Activated CD4-positive, alpha-beta T cell treated with anti-CD3 and anti-CD28 coated beads, Interleukin-2, amount 50 U/mL, for 4 hours (primary cell): ENCODE data around the gene ARHGAP25.
A peak's percentile ranks its signal among the peaks of the same experiment; 100 is the strongest.

Experiments used
- DNase-seq, 2 experiments: peaks; one replicate each; pipeline ENCODE4 v3.0.0-alpha.2; 2020

The ARHGAP25 gene

DNA sequence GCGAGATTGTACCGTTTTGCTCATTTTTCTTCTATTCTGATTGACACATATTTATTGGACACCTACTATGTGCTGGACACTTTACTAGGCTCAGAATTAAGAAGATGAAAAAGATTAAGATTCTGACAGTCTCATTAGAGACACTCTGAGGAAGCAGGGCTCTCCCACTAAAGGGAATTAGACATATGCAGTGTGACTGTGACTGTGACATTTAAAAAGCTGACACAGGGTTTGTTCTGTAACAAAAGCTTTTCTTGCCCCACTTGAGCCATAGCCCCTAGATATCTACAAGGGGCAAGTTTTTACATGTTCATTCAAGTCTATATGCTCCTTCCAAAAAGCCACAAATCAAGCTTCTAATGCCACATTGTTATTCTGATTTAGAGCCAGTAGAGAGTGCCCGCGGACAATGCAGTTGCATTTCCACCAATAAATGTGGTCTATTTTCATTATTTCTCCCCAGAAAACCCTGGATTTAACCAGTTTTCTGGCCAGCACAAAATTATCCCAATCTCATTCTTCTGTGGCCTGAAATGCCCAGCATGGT lies 9.8 kb downstream of the ARHGAP25 start:
- no peak for DNase-seq

DNA sequence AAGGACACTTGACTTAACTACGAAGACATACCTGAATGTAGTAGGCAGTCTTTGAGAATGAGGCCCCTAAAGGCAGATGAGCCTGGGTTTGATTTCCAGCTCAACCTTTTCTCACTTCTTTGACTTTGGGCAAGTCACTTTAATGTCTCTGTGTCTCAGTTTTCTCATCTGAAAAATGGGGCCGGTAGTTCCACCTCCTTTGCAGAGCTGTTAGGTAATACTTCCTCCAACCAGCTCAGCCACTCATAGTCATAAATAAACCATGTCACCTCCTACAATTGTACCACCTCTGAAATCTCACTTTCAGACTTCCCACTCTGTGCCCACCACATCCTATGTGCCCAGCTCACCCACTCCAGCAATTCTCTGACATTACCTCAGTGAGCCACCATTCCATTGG lies 10.4 kb downstream of the ARHGAP25 start:
- DNase-seq = no peak

DNA sequence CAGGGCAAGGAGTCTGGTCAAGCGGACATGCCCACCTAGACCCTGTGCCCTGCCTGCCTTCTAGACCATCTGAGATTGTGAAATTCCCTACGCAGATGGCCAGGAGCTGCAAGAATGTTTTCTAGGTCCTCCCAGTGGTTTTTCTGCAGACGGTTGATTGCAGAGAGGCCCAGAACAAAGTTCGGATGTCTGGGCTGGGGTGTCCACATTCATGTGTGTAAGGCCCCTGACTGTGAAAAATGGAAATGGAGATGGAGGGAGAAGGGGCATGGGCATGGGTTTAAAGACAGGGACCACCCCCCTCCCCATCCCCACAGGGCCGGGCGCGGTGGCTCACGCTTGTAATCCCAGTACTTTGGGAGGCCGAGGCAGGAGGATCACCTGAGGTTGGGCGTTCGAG lies 11.8 kb downstream of the ARHGAP25 start:
- no peak for DNase-seq

DNA sequence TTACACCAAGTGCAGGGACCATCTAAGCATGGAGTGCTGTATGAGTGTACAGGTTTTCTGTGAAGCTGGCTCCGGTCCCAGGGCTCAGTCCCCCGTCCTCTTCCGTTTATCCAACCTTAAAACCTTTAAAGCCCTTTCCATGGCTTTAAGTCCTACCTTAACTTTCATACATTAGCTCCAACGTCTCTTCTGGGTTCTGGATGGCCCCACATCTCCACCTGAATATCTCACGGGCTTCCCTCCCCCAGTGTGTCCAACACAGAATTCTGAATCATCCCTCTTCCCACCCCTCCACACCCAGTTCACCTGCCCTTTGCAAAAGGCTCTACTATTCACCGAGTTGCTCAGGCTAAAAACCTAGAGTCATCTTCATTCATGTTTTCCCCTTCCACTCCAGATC lies 12.8 kb downstream of the ARHGAP25 start:
- no peak for DNase-seq

DNA sequence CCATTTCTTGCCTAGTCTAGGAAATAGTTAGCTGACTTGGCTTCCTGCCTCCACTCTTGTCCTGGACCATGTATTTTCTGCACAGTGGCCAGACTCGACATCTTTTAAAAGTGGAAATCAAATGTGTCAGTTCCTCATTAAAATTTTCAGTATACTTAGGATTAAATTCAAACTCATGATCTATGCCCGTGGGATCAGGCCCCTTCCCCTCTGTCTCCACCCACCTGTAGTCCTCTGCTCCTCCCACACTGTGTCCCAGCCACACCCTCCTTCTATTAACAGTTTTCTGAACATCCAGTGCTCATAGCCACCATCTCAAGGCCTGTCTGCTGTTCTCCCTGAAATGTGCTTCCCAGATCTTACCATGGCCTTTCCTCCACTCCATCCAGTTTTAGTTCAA lies 13.3 kb downstream of the ARHGAP25 start:
- no peak for DNase-seq

DNA sequence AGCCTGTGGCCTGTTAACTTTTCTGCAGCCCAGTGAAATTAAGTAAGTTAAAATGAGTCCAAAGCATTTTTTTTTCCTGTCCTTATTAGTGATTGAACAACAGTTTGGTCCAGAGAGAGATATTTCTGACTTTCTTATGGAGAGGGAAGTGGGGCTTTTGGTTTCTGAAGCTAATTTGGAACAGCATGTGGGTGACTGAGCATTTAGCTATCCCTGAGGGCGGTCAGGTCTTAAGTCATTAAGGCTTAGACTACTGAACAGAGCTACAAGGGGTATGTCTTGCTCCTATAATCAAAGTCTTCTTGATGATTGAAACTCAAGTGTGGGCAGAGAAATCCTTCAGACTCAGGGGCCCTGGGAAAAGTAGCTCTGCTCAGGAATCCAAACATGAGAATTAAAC lies 14.0 kb downstream of the ARHGAP25 start:
- no peak for DNase-seq

DNA sequence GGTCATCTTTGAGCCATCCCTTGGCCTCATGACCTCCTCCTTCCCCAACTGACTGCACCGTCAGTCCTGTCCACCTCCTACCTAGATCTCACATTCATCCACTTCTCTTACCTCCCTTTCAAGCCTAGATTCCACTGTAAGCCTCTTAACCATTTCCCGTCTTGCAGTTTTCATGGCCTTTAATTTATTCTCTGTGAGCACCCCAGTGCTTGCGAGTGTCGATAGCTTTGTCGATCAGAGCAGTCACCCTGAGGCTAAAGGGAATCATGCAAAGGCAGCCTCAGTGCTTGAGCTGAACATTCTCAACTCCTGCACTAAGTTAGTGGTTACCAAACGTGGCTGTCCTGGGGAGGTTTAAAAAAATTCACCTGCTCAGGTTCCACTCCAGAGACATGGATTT lies 14.7 kb downstream of the ARHGAP25 start:
- DNase-seq = no peak

DNA sequence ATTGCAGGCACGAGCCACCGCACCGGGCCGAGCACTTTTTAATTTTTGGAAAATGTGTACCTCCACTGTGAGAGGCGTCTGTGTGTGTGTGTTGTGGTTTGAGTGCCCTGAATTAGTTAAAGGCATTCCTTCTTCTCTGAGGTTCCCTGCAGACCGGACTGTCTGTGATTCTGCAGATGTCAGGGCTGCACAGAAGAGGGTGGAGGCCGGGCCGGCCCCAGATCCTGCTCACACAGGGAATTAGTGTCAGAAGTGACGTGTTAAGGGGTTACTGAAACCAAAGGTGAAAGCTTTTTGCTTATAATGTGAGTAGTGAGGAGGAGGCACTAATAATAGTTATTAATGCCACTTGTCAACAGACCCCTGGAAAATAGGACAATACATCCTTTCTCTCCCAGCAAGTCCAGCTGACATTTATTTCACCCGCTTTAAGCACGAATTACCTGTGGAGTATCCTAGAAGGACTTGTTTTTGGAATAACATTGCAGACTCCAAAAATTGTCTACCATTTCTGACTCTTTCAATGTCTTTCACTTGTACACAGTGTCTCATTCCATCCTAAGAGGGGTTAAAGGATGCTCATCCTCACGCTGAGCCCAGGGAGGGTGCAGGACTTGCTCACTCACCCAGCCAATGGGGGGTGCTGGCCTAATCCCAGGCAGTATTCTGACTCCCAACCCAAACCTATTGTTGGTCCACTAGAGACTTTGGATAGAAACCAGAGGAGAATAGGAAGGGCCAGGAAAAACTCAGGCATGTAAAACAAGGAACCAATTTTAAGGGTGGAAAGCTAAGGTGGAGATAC lies 16.2 kb downstream of the ARHGAP25 start:
- DNase-seq = no peak

DNA sequence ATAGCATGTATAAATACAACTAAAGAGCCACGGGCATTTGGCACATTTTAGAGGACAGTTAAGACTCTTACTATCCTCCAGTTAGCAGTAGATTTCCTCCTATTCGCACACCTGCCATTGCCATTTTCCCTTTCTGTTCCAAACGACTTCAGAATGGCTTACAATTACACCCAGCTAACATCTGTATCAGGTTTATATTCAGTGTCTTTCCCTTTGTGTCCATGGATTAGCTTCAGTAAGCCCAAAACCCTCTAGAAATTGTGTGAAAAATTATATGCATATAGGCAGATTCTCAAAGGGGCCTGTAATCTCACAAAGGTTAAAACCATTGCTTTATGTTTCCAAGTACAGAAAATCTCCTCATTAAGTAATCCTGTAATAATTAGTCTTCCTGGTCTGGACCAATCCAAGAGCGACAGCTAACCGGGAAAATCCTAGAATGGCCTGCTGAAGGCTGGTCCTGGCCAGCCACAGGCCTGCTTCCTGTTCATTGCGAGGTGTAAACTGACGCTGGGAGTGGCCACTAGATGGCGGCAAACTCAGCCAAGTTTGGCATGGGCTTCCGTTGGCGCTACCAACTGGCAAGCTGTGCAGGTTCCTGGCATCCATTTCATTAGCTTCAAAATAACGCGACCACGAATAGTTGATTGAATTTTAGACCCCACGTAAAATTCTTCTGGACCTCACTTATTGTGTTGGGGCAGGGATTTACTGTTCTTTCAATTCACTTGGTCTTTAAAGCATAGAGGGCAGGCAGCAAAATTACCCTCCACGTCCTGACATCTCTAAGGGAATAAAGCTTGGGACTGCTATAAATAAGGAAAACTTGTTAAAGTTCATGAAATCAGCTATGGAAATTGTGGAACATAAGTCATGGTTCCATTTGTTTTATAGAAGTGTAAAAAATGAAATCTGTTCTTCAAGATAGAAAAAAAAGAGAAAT lies 17.1 kb downstream of the ARHGAP25 start:
- DNase-seq = peak; percentile 89 to 91

DNA sequence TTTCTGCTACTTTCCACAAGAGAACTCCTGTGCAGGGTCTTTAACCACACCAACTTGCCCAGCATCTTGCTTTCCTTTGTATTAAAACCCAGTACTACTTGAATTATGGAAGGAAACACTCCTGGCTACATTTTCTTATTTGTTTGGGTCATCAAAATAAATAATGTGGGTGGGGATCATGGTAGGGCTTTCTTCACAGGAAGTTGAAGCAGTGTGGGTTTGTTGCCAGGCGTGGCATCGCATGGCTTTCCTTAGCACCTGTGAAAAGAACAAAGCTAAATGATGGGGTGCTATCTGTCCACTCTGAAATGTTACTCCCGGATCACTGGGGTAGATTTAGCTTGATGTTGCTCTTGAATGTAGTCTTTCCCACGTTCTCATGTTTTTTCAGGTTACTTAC lies 18.7 kb downstream of the ARHGAP25 start:
- no peak for DNase-seq

DNA sequence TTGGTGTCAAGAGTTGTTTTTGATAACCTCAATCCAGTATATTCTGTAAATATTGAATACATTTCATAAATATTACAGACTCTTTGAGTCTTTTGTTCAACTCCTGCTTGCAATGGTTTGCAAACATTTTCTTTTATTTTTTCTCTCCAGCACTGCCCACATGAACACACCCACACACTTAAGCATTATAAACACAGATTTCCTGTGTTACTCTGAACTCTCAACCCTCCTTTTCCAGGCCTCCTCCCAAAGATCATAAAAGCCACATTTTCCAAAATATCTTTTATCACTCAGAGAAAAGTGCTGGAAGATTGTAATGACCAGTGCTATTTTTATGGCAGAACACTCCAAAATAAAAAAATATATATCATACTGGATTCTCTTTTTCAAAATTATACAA lies 20.5 kb downstream of the ARHGAP25 start:
- no peak for DNase-seq

DNA sequence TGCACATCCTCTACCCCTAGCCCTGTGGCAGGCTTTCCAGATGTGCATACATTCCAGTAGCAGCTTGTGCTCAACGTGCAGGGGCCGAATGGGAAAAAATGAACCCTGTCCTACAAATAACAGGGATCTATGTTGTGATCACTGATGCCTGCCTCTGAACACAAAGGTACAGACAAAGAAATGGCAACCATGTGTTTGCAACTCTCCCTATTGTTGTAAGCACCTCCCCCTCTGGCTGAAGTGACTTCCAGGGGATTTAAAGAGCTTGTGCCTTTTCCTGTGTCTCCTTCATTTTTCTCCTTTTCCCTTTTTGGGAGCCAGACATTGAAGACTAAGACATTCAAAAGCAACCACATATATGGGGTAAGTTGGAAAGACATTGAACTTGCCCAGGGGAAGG lies 21.6 kb downstream of the ARHGAP25 start:
- DNase-seq = no peak

DNA sequence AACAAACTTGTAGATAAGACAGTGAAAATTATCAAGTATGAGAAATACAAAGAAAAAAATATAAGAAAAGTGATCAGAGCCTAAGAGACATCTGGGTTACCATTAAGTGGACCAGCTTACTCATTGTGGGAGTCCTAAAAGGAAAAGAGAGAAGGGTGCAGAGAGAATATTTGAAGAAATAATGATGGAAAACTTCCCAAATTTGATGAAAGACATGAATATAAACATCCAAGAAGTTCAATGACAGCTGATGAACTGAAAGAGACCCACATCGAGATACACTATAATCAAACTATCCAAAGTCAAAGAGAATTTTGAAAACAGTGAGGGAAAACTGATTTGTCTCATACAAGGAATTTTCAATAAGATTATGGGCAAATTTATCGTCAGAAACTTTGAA lies 22.5 kb downstream of the ARHGAP25 start:
- DNase-seq = no peak

DNA sequence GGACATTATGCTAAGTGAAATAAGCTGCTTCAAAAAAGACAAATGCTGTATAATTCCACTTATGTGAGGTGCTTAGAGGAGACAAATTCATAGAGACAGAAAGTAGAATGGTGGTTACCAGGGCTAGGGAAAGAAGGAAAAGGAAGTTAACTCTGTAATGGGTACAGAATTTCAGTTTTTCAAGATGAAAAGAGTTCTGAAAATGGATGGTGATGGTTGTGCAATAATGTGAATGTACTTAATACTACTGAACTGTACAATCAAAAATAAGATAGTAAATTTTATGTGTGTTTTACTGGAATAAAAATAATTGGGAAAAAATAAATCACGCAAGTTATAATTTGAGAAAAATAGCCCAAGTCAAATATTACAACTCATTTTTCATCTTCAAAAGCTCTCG lies 27.5 kb downstream of the ARHGAP25 start:
- no peak for DNase-seq

DNA sequence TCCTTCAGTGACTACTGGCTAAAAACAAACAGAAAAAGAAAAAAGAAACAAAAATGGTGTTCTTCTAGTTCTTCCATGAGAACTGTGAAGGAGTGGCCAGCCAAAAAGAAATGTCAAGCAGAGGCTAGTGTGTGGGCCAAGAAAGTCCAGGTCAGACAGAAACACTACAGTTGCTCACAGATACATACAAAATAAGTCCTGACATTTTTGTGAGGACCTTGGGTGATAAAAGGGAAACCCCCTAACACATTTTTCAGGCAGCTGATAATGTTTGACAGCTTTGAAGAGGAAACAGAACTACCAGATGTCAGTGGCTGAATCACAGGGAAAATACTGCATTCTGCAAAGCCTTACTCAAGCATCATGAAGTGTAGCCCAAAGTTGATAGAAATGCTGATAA lies 28.1 kb downstream of the ARHGAP25 start:
- no peak for DNase-seq

DNA sequence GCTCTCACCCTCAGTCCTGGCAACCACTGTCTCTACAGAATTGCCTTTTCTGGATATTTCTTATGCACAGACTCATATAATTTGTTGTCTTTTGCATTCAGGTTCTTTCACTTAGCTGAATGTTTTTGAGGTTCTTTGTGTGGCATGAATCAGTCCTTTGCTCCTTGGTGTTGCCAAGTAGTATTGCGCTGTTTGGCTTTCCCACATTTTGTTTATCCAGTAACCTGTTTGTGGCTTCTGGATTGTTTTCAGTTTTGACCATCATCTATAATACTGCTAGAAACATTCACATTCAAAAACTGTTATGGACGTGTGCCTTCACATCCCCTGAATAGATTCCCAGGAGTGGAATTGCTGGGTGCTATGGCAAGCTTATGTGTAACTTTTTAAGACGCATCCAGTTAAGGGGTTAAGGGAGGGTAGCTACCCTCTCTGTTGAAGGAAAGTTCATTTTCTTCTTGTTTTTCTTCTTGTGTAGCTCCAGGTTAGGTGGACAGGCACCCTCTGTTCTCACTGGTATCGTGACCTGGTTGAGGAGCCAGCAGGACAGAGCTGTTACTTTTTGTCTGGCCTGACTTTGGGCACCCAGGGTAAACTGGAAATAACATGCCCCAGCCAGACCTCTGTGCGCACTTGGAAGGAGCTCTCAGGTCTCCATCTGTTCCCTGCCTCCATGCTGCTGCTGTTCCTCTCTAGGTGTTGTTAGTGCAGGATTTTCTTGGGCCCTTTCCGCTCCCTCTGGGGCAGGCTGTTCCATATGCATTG lies 29.6 kb downstream of the ARHGAP25 start:
- no peak for DNase-seq

DNA sequence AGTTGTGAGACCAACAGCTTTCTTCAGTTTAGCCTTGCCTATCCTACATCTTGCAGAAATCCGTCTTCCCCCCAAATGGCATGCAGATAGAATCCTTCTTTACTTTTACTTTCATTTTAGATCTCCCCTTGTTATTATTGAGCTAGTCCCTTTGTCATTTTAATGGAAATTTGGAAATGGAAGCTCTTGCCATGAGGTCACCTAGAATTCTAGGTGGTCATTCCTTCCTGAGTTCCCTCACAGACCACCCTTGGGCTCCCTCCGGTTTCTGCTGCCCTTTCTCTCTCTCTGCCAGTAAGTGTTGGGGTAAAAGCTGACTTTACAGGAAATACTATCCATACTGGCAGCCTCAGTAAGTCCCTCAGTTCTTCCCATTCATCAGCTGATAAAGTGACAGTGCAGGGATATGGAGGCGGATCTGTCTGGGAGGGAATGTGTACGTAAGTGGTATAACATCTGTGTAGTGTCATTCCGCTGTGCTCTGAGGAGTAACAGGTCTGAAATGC lies 30.2 kb downstream of the ARHGAP25 start:
- DNase-seq = no peak

DNA sequence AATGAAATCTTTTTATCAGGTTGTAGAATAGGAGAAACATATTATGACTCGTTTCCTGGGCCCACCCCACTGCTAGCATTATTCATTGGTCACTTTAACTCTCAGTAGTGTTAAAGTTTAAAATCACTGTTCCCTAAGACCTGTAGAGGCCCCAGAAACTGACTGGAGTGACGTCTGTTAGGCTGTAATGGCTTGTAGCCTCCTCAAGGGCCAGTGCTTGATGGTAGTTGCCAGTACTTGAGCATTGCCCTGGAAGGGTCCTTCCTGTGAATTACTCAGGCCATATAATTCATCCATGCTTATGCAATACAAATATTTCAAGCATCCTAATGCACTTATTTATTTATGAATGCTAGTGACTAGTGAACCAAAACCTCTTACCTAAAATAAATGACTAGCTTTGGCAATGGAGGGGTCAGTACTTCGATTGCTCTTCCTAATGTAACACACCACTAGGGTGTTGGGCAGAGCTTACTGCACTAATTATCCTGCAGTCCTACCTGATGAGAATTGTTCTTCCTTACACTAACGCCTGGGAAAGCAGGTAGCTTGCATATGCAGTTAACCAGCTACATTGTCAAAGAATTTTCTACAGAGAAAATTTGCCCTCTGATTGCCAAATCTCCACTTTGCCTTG lies 31.2 kb downstream of the ARHGAP25 start:
- DNase-seq = no peak

DNA sequence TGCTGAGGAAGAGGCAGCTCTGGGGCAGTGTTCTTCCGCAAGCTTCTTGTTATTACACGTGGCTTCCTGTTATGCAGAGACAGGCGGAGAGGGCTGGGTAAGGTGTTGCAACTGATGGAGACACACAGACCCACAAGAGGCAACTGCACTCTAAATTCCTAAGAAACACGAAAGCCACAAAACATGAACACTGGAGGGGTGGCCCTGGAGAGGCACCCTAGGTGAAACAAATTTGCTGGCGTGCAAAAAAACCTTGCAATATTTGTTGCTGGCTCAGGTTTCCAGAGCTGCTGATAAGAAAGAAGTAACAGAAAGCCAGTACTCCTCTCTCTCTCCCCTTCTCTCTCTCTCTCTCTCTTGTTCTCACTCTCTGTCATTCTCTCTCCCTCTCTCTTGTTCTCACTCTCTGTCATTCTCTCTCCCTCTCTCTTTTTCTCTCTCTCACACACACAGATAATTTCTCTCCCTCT lies 31.8 kb downstream of the ARHGAP25 start:
- peak; percentile 46 to 47 for DNase-seq

DNA sequence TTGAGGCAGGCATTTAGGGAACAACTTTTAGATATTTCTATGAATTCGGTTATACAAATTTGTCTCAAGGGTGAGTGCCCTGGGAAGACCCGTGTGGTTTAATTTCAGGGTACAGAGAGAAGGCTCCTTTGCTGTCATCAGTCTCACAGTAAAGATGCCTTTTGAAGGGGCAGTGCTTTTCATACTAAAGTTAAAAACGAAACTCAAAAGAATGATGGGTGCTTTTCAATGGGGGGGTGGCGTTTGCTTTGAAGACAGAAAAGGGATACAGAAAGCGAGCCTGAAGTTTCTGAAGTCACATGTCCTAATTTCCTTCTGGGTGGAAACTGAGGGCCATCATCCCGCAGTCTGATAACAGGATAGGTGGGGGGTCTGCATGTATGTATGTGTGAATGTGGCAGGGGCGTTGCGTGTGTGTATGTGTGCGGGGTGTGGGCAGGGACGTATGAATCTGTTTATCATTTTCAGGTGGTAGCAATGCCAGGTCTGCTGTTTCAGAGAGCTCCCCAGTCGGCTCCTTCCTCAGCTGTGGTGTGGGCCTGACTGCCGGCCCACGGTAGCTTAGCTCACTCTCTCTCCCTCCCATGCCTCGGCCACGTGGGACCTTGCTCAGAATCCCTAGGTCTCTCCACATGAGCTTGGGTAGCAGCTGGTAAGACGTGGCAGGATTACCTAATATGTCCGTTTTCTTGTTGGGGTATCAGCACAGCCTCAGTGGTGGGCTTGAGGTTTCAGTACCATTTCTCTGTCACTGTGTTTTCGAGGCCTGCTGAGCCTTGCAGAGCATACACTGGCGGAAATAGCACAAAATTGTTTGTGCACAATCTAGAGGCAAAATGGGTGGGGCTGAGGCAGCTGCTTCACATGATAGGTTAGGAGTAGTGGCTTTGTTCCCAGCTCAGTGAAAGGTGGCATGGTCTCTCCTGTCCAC lies 32.7 kb downstream of the ARHGAP25 start:
- DNase-seq = peak; percentile 23

DNA sequence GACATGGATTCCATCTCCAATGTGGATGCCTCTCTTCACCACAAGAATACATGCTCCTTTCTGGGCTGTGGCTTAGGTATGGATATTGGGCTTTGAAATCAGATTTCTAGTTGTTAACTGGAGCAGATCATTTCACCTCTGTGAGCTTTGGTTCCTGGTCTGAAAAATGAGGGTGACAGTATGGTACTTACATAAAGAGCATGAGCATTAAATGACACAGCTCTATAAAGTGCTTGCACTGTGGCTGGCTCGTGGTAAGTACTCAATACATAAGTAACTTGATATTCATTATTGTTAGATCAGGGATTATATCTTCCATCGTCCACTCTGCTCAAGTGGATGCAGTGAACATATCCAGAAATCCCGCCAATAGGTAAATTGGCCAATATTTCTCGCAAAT lies 33.4 kb downstream of the ARHGAP25 start:
- no peak for DNase-seq
